Mesangial cell (primary cell): Measurements from ENCODE around the gene NFKBIZ. TPM values are rescaled to one million over a fixed set of nuclear protein-coding genes. Genes with fewer than 3 reads are reported as not detected.

Experiments used
- total RNA-seq: library from RNA; depleted of rRNA; stranded (reverse); fragments of >200 nt; gene quantifications from 2 replicates; pipeline ENCODE4 v1.2.3, GENCODE V29; 2015

Gene NFKBIZ
- total RNA-seq = 57.4 and 86.2 TPM in 2 replicates

GRCh38 chr3:101848754-101849713 lies at the start of gene NFKBIZ:
NFKBIZ (plus strand) TSS chr3:101849514; CDS start chr3:101849629, 115 bp downstream.

Other genes with a start within 250 kb of the NFKBIZ start
- 8.1 and 12.4 TPM in 2 replicates for gene ZBTB11, start 172.4 kb upstream of the NFKBIZ start, total RNA-seq
- gene RPL24, start 162.8 kb upstream of the NFKBIZ start, total RNA-seq = 971 and 1,046 TPM in 2 replicates
- 4.9 and 8.5 TPM in 2 replicates for gene CEP97, start 124.9 kb upstream of the NFKBIZ start, total RNA-seq
- 11.6 and 14.7 TPM in 2 replicates for gene NXPE3, start 70.3 kb upstream of the NFKBIZ start, total RNA-seq